Cardiac muscle cell (in vitro differentiated cells and primary cell): ENCODE results near the gene DONSON. TPM values are rescaled to one million over a fixed set of nuclear protein-coding genes. Genes with fewer than 3 reads are reported as not detected.

Source experiments
- DNase-seq, 2 donors: peaks; one replicate each; pipeline versions ENCODE4 v3.0.0 to v3.0.0-alpha.2; 2010 to 2017; ENCODE audit warnings: low read depth in 1 of 2, low spot score in 1 of 2
- H3K27ac ChIP-seq: fragments of 200-600 bp; sonication (generic); 2 replicates; pipeline ENCODE4 v1.5.1; 2016
- H3K27me3 ChIP-seq: fragments of 200-600 bp; sonication (generic); 2 replicates; pipeline ENCODE4 v1.6.0; 2016; ENCODE audit warnings: control low read depth
- H3K36me3 ChIP-seq: fragments of 200-600 bp; sonication (generic); 2 replicates; pipeline ENCODE4 v1.5.1; 2016; ENCODE audit warnings: control low read depth
- H3K4me1 ChIP-seq: fragments of 200-600 bp; sonication (generic); 2 replicates; pipeline ENCODE4 v1.8.1; 2017; ENCODE audit warnings: low read depth, mild to moderate bottlenecking, mixed run types
- H3K4me3 ChIP-seq: fragments of 200-600 bp; sonication (generic); 2 replicates; pipeline ENCODE4 v1.5.1; 2016; ENCODE audit warnings: mild to moderate bottlenecking
- H3K9me3 ChIP-seq: fragments of 200-600 bp; sonication (generic); 2 replicates; pipeline ENCODE4 v1.5.1; 2017; ENCODE audit warnings: low read depth, mild to moderate bottlenecking, control low read depth
- CTCF ChIP-seq: IDR thresholded peaks from 2 replicates; pipeline ENCODE4 v1.5.1; 2012; ENCODE audit warnings: low read depth, mild to moderate bottlenecking, low read length
- polyA plus RNA-seq: library from polyadenylated mRNA; unstranded; fragments of >200 nt; fragmentation: Nextera tagmentation; extraction: Ambion mirVana; gene quantifications from 2 replicates; pipeline ENCODE4 v1.2.1, GENCODE V29; 2016
- total RNA-seq: library from RNA; depleted of rRNA; stranded (reverse); fragments of >200 nt; gene quantifications from 2 replicates; pipeline ENCODE4 v1.2.3, GENCODE V29; 2016

Gene DONSON
- total and polyA plus RNA-seq, 2 experiments from 2014 or later: 25.2 to 38.5 TPM

GRCh38 chr21:33611006-33611744, 22.7 kb upstream of the DONSON start:
- H3K4me1 ChIP-seq: no peaks in the 10 kb centered on the region
- DNase-seq: no peak
- H3K36me3 ChIP-seq: peaks cover 31% of the 10 kb centered on the region
- H3K9me3 ChIP-seq: no peaks in the 10 kb centered on the region
- H3K27ac ChIP-seq: no peak overlapping the region
- TF ChIP-seq CTCF: no peak
- no peaks in the 10 kb centered on the region for H3K27me3 ChIP-seq
- H3K4me3 ChIP-seq: no peak overlapping the region

- peak in 1 of 2 donors; percentile 72 for DNase-seq
- Histone ChIP-seq H3K36me3 (peaks cover 30% of the 10 kb centered on the region), H3K4me1 (no peaks in the 10 kb centered on the region), H3K4me3 (no peak overlapping the region), H3K27me3 (no peaks in the 10 kb centered on the region), H3K9me3 (no peaks in the 10 kb centered on the region), H3K27ac (peak overlapping the region; percentile 19)
- no peak for TF ChIP-seq CTCF
Observed at GRCh38 chr21:33608559-33608958, 20.1 kb upstream of the DONSON start.

GRCh38 chr21:33598051-33598450, 9.6 kb upstream of the DONSON start:
- H3K4me1 ChIP-seq: no peaks in the 10 kb centered on the region
- TF ChIP-seq CTCF: no peak
- DNase-seq: no peak
- no peak overlapping the region for H3K27ac ChIP-seq
- H3K4me3 ChIP-seq: no peak overlapping the region
- no peaks in the 10 kb centered on the region for H3K9me3 ChIP-seq
- no peaks in the 10 kb centered on the region for H3K27me3 ChIP-seq
- peaks cover 58% of the 10 kb centered on the region for H3K36me3 ChIP-seq

- DNase-seq: peak; percentile 31 to 41
Observed at GRCh38 chr21:33587792-33588484, 546 bp downstream of the DONSON start.

GRCh38 chr21:33586927-33587326, 1.6 kb downstream of the DONSON start:
- H3K9me3 ChIP-seq: no peaks in the 10 kb centered on the region

More at GRCh38 chr21:33587792-33588484, 546 bp downstream of the DONSON start:
- peak; percentile 1 for TF ChIP-seq CTCF
- Histone ChIP-seq H3K4me1 (peaks cover 8% of the 10 kb centered on the region), H3K27ac (peak overlapping the region; percentile 89), H3K4me3 (peak overlapping the region; percentile 84), H3K27me3 (no peaks in the 10 kb centered on the region), H3K9me3 (no peaks in the 10 kb centered on the region), H3K36me3 (peaks cover 11% of the 10 kb centered on the region)

More at GRCh38 chr21:33586927-33587326, 1.6 kb downstream of the DONSON start:
- Histone ChIP-seq H3K4me1 (peaks cover 8% of the 10 kb centered on the region), H3K36me3 (peaks cover 12% of the 10 kb centered on the region), H3K27ac (no peak overlapping the region), H3K4me3 (no peak overlapping the region), H3K27me3 (no peaks in the 10 kb centered on the region)
- no peak for TF ChIP-seq CTCF
- DNase-seq: no peak
